GM03348 (cell line): ENCODE results near the gene GAS7.

Experiments
- DNase-seq: peaks from one replicate; pipeline ENCODE4 v3.0.0; 2012; ENCODE audit warnings: low spot score

GAS7 gene

DNA sequence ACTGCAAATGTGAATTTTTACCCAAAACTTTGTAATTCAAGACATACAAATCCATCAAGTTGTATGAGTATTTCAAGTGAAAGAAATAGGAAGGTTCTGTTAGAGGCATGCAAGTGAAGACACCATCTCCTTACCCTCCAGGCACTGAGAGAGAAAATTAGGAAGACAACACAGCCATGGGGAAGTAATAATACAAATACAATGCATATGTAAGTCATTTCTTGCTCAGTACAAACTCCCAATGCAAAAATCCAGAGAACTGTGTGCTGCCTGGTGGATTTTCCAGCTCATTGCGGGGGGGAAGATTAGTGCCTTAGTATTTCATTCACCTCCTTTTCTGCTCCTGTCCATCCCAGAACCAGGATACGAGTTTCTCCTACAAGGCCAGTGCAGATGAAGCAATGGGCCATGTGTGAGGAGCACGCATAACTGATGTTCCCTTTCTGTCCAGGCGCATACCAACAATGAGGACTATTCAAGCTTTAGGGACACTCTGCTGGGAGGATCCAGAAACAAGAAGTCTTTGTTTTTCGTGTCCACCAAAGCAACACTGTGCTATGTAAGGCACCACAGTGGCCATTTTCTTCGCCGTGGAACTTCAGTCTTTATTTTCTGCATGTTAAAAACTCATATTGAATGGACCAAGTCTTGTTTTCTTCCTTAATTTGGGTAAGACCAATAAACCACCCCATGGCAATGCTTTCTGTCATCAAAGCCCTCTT lies 149.6 kb downstream of the GAS7 start:
- DNase-seq = no peak

DNA sequence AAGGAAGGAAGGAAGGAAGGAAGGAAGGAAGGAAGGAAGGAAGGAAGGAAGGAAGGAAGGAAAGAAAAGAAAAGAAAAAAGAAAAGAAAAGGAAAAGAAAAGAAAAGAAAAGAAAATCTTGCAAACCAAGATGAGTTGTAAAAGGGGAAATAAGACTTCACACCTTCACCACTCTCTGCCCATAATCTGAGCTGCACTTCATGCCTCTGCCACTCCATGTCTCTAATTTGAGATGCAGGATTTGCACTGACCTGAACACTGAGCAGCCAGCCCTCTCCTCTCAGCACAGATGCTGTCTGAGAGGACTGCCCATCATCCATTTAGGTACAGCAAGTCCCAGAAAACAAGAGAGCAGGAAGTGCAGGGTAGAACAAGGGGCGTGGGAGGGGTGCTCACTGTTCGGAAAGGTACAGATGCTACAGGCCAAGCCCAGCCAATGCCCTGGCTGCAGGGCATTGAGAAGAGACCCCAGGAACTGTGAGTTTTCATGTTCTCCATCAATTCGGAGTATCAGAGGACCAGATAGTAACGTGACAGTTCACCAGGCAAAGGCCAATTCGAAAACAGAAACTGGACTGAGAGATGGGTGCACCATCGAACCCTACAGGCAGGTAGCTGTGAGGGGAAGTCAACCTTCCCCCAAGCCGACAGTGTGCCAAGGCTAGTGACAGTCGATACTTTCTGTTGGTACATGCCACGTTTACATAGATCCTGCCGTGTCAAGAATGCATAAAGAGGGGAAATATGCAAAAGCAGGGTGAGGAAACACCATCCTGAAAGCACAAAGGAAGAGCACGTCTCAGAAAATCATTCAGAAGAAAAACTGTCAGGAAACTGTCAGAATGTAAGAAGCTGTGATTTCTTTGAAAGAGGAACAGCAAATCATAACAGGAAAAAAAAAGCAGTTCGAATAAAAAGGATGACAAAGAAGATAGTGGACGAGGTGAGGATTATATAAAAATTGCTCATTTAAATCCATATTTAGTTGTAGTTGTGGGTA lies 151.3 kb downstream of the GAS7 start:
- DNase-seq = no peak

DNA sequence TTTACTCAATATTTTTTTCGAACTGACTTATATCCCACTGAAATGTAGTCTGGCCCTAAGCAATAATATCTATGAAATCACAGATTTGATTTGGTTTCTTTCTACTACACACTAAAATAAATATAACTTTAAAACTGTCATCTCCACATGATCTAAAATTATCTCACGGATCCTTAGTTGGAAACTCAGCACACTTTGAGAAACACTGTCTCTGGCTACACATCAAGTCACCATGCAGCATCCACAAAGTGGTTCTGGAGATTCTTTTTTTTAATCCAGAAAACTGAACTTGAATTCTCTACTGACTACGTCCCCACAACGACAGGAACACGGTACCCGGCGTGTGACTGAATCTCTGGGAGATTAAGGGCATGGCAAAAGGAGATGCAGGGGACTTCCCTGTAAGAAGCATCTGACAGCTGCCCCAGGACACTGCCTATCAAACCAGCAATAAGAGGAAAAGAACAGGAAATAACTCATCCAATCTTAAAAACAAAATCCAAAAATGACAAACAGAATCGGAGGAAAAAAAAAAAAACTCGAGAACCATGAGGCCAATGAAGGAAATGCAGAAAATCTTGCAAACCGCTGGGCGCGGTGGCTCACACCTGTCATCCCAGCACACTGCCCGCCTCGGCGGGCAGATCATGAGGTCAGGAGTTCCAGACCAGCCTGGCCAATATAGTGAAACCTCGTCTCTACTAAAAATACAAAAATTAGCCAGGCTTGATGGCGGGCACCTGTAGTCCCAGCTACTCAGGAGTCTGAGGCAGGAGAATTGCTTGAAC lies 152.3 kb downstream of the GAS7 start:
- no peak for DNase-seq

DNA sequence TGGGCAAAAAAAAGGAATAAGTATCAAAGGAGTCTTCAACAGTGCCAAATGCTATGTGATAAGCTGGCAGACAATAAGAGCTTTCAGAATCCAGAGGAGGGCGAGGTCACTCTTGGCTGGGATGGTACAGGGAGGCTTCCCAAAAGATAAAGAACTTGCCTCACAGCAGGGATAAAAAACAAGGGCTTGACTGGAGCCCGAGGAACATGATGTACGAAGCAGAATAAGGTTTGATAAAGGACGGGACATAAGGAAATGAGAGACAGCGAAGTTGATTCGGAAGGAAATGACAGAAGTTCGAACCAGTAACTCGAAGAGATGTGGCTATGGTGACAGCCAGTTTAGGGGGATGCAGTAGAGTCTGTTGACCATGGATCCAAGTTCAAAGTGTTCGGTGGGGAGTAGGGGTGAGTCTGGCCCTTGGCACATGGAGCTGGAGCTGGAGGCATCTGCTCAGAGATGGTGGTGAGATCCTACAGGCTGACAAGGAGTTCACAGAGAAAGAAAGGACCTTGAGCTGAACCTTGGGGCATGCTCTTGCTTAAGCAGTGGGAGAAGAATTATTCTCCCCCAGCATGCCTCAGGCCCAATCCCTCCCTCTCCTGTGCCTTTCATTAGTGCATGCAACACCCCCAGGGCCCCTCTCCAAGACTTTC lies 155.7 kb downstream of the GAS7 start:
- DNase-seq = no peak

DNA sequence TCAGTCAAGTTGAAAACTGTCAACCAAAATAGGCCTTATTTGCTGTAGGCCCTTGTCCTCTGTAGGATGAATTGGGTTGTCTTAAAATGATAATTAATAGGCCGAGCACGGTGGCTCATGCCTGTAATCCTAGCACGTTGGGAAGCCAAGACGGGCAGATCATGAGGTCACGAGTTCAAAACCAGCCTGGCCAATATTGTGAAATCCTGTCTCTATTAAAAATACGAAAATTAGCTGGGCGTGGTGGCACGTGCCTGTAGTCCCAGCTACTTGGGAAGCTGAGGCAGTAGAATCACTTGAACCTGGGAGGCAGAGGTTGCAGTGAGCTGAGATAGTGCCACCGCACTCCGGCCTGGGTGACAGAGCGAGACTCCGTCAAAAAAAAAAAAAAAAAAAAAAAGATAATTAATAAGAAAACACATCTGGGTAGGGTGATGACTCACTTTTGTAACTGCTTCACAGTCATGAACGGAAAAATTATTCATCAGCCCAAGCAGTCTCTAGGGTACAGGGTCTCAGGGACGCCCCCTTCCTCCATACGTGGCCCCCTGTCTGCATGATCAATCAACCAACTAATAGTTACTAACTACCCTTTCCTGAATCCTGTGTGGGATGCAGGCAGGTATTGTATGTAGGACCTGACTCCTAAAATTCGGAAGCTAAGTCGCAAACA lies 156.4 kb downstream of the GAS7 start:
- no peak for DNase-seq

DNA sequence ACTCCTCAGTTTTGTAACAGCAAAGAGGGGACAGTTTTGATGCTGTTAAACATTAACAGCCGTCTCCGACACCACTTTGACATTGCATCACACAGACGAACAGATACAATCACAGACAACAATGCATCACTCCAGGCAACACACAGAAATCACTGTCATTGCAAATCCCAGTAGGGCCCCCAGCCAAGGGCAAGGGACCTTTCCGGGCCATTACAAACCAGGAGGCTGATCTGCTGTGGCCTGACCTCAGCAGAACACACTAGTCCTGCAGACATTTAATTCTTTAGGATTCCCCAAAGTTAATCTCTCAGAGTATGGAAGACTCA lies 157.2 kb downstream of the GAS7 start:
- no peak for DNase-seq

DNA sequence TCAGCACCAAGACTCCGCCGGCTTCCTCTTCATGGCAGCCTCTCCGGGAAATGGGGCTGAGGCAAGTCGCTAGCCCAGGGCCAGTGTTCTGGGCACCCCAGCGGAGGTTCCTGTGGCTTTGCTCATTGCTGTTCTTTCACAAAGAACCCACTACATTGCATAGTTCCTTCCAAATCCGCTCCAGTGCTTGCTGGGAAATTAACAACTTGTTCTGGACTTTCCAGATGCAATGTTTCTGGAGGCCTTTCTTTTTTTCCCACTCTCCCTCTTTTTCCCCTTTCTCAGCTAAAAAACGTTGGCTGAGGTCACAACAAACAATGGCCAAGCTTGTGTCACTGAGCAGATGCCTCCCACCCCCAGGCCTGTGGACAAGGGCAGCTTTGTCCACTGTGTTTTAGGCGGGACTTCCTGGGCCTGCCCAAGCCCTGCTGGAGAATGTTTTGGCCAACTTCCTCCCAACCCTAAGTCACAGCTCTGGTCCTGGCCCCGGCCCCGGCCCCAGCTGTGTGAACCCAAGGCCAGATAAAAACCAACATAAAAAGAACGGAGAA lies 161.8 kb downstream of the GAS7 start:
- DNase-seq = no peak

DNA sequence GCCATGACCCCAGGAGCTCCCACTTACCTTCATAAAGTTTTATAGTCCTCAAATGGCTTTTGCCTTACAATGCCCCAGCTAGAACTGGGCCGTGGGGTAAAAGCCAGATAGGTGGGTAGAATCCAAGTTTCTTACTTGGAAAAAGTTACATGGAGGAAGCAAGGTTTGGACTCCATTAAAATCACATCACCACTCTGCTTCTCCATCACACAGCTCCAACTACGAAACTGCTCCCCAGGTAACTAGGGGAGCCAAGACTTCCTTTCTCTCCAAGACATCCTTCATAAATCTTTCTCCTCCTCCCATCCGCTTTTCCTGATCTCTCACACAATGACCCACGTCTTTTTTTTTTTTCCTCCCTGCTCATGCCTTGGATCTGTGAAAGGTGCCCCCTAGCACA lies 162.5 kb downstream of the GAS7 start:
- DNase-seq = no peak

DNA sequence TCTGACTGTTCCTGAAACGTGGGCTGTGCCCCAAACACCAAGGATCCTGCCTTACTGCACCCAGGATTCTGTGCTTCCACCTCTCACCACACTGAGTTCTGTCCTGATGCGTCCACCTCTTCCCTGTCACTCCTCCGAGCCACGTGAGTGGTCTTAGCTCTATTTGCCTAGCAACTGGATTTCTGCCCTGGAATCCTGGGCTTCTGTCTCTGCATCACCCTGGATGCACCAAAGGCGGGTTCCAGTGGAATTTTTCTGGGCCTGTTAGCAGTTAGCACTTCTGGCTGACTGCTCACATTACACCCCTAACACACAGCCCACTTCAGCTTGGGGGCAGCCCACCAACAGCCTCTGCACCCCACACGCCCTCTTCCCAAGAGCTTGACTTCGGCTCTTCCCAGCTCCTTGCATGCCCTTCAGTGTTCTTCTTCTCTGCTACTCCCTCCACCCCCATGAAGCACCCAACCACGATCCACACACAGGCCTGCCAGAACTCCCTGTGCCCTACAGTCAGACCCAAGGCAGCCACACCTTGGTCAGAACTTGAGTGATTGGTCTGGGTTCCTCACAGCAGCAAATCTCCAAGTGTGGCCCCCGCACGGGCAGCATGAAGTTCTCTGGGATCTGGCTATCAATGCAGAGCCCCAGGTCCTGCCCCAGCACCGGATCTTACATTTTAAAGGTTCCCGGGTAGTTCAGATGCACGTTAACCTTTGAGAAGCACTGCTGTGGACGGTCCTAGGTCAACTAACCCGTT lies 163.5 kb downstream of the GAS7 start:
- DNase-seq = no peak

DNA sequence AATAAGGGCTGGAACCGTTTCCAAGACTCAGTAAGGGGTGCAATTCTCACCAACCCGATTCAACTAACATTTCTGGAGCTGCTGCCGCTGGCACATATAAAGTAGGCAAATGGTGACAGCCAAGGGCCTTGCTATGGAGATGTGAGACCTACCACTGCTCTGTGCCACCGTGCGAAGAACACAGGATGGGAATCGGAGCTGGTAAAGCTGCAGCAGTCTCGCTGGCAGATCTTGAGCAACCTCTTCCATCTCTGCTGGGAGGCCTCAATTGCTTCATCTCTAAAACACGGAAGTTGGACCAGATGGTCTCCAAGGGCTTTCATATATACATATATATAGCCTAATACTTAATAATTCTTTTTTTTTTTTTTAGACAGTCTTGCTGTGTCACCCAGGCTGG lies 164.4 kb downstream of the GAS7 start:
- DNase-seq = no peak

DNA sequence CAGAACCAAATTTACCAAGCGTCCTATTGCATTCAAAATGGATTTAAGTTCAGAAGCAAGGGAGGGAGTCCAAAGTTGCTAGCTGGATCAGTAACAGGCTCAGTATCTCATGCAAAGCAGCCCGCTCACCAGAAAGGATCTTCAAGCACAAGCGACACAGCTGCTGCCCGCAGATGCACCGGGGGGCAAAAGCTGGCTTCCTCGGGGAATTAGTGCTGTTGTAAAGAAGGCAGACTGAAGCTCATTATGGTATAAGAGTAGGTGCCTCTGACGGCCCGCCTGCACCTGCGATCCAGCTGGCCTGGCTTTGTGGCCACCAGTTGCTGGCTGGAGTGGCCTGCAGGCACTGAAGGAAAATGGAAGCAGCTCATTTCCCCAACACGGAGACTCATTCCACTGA lies 165.0 kb downstream of the GAS7 start:
- DNase-seq = no peak

DNA sequence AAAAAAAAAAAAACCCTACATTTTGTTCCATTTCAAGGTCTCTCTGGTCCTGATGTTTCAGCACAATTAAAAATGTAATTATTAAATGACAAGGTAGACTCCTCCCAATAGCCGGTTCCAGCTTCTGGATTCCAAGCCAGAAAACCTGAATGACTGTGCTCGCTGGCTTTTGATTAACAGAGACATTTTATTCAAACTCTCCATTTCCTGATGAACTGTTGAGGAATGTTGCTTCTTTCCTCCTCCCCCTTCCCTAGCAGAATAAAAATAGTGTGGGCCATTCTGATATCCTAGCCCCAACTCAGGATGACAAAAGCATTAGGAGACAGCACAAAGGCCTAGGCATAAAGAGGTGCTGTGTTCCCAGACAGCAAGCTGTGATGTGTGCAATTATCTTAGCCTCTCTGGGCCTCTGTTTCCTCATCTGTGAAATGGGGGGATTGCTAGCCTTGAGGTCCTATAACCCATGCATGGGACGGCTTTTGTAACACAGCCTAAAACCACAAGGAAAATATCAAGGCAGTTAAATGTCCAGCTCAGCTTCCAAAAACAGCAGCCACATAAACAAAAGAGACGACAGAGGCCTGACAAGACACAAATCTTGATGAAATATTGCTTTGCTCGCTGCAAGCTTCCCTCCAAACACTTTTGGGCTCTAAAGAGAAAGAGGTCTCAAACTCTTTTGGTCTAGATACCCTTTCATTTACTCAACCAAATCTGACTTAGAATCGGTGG lies 166.1 kb downstream of the GAS7 start:
- DNase-seq = peak; percentile 74

DNA sequence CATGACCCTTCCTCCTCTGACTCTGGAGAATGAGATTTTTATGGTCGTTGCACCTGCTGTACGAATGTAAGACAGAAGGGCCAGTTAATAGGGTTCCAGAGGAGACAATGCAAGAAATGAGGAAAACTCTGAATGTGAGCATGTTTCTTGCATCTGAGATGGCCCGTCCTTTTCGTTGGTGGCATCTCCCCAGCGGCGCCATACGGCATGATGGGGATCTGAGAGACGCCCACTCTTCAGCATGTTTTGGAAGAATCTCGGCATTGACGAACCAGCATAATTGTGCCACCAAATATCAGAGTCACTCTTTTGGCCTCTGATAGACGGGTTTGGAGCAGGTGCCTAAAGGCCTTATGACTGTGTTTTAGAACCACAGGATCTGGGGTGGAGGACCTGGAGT lies 166.8 kb downstream of the GAS7 start:
- no peak for DNase-seq

DNA sequence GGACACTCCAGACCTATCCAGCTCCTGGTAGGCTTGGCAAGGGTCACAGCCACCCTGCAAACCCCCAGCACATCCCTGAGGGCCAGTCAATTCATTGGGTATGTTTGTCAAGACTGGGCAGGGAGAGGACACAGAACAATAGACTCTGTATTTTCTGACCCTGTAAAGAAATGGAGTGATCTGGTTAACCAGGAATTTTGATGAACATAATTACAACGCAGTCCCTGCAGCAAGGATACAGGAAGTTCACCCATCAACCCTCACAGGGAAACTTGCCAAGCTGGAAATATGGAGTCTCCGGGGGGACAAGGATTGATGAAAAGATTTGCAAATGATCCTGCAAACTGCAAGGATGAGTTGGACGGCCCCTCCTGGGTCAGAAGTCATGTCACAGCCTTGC lies 167.3 kb downstream of the GAS7 start:
- no peak for DNase-seq

DNA sequence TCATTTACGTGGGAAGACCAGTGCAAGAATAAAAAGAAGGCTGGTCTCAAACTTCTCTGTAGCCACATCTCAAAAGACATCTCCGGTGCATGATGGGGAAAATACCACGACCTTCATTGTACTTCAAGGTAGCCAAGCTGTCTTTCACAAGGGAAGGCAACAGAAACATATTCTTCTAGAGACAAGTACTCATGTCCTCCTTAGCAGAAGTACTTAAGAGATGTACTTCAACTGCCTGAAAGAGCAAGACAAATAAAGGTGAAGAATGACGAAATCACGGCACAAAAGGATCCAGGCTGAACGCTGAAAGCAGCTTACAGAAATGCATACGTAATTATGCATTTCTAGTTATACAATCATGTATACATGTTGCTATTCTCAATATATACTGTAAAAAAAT lies 169.3 kb downstream of the GAS7 start:
- no peak for DNase-seq

DNA sequence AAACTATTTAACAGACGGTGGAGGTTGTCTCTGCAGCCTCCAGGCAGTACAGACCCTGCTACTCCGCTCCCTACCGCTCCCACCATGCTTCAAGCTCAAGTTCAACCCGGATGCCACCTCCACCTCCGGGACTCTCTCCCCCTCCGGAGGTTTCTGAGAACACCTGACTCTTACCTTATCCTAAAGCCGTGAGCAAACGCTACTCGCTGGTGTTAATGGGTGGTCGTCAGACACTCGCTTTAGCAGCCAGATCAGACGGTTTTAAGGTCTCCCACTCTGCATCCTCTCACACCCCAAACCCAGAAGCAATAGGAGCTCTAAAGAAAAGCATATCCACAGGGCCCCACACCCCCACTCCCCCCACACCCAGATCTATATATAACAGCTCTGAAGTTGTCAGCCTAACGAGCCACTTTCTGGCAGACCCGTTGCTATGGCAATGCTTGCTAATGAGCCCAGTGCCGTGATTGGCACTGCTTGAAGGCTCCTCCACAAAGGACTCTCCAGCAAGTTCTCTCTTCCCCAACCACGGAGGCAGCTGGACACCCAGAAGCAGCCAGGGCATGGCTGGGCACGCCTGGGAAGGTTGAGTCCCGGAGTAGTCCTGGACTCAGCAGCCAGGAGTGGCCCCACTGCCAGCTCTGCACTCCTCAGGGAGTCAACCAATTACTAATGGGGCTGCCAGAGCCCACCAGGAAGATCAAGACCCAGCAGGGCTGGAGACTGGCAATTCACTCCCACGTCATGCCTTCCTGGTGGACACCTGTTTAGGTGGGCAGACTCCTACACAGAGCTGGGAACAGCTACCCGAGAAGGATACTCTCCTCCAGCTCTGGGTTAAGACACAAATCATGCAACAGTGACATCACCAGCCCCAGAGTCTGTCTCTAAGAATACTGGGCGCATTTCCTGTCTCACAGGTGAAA lies 172.2 kb downstream of the GAS7 start:
- DNase-seq = no peak

DNA sequence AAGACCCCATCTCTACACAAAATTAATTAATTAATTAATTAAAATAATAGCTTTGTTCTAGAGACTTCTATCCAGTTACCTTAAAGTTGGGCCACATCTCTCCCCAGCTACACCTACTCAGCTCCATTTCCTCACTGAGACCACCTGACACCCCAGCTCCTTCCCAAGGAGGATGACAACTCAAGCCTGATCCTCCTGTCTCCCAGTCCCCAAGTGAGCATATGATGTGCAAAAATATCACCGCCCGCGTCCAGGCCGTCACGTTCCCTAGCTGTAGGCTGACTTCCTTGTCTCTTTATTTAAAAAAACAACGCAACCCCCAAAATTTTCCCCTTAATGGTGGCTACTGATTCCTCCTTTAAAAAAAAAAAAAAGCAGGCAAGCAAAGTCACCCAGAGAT lies 173.2 kb downstream of the GAS7 start:
- no peak for DNase-seq

DNA sequence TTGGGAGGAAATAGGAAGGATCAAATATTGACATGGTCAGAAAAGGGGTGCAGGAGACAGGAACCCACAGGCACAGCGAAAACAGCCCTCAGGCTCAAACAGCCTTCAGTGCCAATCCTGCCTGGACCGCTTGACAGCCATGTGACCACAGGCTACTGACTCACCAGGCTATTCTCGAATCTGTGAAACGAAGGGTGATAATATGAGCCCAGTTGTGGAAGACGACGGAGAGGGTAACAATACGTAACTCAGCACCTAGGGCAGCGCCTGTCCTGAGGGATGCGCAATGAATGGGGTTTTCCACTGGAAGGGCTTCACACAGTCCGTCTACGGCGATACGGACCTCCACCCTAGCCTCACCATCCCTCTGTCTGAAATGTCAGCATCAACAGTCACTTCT lies 176.0 kb downstream of the GAS7 start:
- DNase-seq = no peak
